Left colon (tissue), 2 donors: ENCODE results near the gene TMCC2. TPM values are rescaled to one million over a fixed set of nuclear protein-coding genes. Genes with fewer than 3 reads are reported as not detected.
"Not testable (repeated sequence)": the region's sequence is repeated elsewhere in the genome, so short reads cannot be mapped to it uniquely, and the experiment has no call there.

Experiments used
- ATAC-seq: fragments of 200-7000 bp; cut with Tn5 transposase; one replicate; pipeline ENCODE4 v1.9.1; 2020; ENCODE audit warnings: mild to moderate bottlenecking, moderate library complexity
- DNase-seq, 2 donors: peaks; one replicate each; pipeline ENCODE4 v3.0.0-alpha.2; 2020
- intact Hi-C, 2 donors: fragments of 100-400 bp; cut with DNase I in 1 of 2; cut with micrococcal nuclease in 1 of 2; formaldehyde crosslinking; loops; one replicate each; pipeline versions ENCODE4 v1.11.2 to v1.14.0; 2022; cut with DNase I, micrococcal nuclease
- total RNA-seq, 2 donors: library from RNA; stranded (reverse); fragmentation: NEBNext Ultra II Directional; extraction: Animal tissue kit (Norgen Biotek cat#: 25700); gene quantifications; one replicate each; pipeline ENCODE4 v1.2.1, GENCODE V29; 2021
- donor health status: DM: no; HTN: no; CAD: no.
- donor health status: DM: yes; HTN: yes; CAD: no.

Gene TMCC2
- total RNA-seq, 2 donors from 2014 or later = 0.27 to 1.2 TPM

- ATAC-seq (peak; percentile 15), DNase-seq (no peak)
- intact Hi-C loops = loop anchor here in 1 of 2 donors (5.0 kb wide), 1 partner anchor 57 kb away; no protein-coding TSS in a partner anchor
Observed at GRCh38 chr1:205270764-205271163, 43.0 kb downstream of the TMCC2 start.

DNA sequence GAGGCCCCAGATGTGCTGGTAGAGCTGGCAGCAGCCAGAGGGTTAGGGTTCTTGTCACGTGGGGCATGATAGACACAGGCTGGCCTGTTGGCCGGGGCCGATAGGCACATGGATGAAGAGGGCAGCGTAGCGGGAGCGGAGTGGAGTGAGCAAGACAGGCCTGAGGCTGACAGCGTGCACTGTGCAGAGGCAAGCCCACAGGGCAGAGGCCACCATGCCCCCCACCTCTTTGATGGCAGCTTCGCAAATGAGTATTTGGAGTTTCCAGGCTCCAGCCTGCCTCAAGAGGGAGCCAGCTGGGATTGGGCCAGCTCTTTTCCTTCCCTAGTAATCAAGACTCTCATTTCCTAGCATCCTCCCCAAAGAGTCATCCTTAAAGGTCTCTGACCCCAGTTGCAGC lies 43.5 kb downstream of the TMCC2 start:
- ATAC-seq = no peak
- intact Hi-C loops = loop anchor here in 1 of 2 donors (5.0 kb wide), 1 partner anchor 56 kb away; no protein-coding TSS in a partner anchor

GRCh38 chr1:205271745-205272144 lies 44.0 kb downstream of the TMCC2 start:
- DNase-seq = no peak
- intact Hi-C loops = loop anchor here (2.0 to 5.0 kb wide), 2 partner anchors 53 to 56 kb away; no protein-coding TSS in a partner anchor
- no peak for ATAC-seq

More for the DNA sequence above, 43.5 kb downstream of the TMCC2 start:
- DNase-seq = no peak

GRCh38 chr1:205272536-205272935 lies 44.8 kb downstream of the TMCC2 start:
- DNase-seq (no peak), ATAC-seq (no peak)
- intact Hi-C loops = loop anchor here (2.0 to 5.0 kb wide), 2 partner anchors 52 to 55 kb away; no protein-coding TSS in a partner anchor

DNA sequence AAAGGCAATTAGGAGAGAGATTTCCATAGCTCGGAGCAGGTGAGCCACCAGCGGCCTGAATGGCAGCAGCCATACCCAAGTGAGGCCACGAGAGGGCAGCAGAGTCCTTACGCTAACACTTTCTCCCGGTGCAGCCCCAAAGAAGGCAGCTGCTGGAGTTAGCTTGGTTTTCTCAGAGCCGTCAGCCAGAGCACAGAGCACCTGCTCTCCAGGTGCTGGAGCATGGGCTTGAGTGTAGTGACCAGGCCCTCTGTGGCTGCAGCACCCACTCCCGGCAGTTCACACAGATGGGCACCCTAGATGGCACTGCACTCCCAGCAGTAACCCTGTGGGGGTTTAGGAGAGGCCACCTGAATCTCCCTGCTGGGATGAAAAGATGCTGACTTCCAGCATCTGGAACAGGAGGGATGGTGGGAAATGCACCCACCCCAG lies 45.8 kb downstream of the TMCC2 start:
- DNase-seq (peak; percentile 81 to 93), ATAC-seq (peak; percentile 69)
- intact Hi-C loops = loop anchor here (2.0 to 5.0 kb wide), 2 partner anchors 51 to 54 kb away; no protein-coding TSS in a partner anchor

- no peak for DNase-seq
- peak; percentile 52 for ATAC-seq
- intact Hi-C loops = loop anchor here in 1 of 2 donors (5.0 kb wide), 1 partner anchor 53 kb away; no protein-coding TSS in a partner anchor
Observed at GRCh38 chr1:205274041-205274691, 46.4 kb downstream of the TMCC2 start.

GRCh38 chr1:205275133-205275532 lies 47.4 kb downstream of the TMCC2 start:
- DNase-seq = peak; percentile 72 to 81
- ATAC-seq = peak; percentile 77
- intact Hi-C loops = no loop called here

DNA sequence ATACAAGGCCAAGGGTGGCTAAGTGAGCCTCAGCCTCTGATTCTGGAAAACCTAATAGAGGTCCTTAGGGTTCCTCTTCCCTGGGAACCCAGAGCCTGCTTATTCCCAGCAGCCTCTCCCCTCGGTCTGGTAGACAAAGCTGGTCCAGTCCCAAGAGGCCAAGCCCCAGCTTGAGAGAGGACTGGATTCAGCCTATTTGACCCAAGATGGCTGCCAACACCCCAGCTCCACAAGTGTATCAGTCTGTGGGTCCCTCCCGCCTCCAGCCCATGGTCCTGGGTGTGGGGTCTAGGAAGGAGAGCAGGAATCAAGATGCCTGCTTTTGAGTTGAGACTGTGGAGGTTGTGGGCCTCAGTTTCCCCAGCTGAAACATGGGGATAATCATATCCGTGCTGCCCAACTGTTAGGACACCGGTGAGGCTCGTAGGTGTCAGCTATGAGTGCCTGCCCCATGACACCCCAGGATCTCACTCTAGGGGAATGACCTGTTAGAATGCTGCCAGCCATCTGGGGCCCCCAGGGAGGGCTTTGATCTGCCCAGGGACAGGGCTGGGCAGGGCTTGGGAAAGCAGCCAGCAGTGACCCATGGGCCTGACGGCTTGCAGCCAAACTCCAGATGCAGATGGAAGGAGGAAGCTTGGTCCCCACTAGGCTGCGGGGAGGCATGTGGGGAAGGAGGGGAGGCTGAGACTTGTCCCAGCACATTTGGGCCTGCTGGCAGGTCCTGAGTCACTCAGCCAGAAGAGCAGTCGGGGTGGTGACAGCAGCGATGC lies 48.4 kb downstream of the TMCC2 start:
- DNase-seq (no peak), ATAC-seq (no peak)
- intact Hi-C loops = no loop called here

- DNase-seq = no peak
- intact Hi-C loops = no loop called here
- no peak for ATAC-seq
Observed at GRCh38 chr1:205276689-205277065, 48.9 kb downstream of the TMCC2 start.

DNA sequence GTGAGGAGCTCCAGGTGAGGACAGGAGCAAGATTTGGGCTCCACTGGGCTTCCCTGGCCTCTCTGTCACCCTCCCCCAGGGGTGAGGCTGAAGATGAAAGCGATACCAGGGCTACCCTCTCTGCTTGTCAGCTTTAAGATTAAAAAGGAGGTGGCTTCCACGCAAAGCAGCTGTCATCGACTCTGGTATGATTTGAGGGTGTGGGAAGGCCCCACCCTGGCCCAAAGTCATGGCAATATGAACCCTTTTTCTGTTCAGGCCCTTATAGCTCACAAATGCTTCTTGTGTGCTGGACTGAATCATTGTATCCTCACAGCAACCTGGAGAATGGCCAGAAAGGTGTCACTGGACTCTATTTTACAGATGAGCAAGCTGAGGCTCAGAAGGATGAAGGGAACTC lies 52.2 kb downstream of the TMCC2 start:
- DNase-seq (no peak), ATAC-seq (peak; percentile 38)
- intact Hi-C loops = no loop called here

DNA sequence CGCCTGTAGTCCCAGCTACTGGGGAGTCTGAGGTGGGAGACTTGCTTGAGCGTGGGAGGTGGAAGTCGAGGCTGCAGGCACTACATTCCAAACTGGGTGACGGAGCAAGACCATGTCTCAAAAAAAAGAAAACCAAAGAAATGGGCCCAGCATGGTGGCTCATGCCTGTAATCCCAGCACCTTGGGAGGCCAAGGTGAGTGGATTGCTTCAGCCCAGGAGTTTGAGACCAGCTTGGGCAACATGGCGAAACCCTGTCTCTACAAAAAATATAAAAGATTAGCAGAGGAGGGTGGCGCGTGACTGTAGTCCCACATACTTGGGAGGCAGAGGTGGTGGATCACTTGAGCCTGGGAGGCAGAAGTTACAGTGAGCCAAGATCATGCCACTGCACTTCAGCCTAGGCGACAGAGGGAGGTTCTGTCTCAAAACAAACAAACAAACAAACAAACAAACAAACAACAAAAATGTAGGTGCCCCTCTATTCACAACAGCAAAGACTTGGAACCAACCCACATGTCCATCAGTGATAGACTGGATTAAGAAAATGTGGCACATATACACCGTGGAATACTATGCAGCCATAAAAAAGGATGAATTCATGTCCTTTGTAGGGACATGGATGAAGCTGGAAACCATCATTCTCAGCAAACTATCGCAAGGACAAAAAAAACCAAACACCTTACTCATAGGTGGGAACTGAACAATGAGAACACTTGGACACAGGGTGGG lies 53.1 kb downstream of the TMCC2 start:
- DNase-seq, intact Hi-C loops: not testable (repeated sequence)

GRCh38 chr1:205283270-205284147 lies 55.8 kb downstream of the TMCC2 start:
- DNase-seq (no peak), ATAC-seq (no peak)
- intact Hi-C loops = no loop called here

More for the DNA sequence above, 53.1 kb downstream of the TMCC2 start:
- ATAC-seq = not testable (repeated sequence)

DNA sequence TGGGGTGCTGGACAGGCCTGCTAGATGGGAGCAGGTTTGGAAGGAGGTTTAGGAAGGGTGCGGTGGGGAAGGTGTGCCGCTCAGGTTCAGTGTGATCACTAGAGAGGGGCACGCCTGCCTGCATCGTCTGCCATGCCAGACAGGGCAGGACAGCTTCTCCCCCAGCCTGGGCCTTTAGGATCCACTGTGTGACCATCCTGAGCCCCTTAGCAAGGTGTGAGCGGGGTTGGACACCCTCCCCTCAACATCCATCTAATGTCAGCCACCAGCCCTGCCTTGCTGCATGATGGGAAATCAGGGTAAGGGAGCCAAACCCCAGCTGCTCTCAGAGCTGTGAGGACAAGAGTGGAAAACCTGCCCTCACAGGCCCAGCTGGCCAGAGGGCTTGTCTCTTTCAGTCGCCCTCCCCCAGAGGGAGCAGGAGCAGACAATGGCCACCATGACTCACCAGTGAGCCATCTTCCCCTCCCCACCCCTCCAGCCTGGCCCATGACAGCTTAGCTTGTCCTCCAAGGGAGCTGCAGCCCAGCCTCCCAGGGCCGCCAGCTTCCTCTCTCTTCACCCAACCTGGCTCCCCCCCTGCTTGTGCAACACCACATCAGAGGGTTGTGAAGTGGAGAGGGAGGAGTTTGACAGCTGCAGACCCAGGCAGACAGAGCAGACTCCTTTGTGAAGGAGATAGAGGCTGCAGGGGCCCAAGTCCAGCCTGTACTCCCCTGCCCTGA lies 56.8 kb downstream of the TMCC2 start:
- DNase-seq (peak; percentile 81 to 89), ATAC-seq (peak; percentile 74)
- intact Hi-C loops = no loop called here

DNA sequence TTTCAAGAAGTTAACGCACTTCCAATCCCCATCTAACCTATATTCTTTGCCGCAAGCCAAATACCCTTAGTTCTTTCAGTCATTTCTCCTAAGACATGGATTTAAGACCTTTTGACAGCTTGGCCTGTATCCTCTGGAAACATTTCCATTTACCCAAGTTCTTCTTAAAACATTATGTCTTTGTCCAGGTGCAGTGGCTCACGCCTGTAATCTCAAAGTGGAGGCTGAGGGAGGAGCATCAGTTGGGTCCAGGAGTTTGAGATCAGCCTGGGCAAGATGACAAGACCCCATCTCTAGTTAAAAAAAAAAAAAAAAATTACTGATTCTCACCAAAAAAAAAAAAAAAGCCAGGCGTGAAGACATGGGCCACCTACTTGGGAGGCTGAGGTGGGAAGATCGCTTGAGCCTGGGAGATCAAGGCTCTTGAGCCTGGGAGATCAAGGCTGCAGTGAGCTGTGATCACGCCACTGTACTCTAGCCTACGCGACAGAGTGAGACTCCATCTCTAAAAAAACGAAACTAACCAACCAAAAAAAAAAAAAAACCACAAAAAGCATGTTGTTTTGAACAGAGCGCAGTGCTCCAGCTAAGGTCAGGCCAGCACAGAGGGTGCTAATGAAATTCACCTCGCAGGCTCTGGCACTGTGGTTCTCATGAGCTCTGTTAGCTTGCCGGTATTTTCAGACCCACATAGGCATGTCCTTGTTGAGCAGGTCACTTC lies 57.8 kb downstream of the TMCC2 start:
- intact Hi-C loops = no loop called here
- ATAC-seq (no peak), DNase-seq (no peak)

DNA sequence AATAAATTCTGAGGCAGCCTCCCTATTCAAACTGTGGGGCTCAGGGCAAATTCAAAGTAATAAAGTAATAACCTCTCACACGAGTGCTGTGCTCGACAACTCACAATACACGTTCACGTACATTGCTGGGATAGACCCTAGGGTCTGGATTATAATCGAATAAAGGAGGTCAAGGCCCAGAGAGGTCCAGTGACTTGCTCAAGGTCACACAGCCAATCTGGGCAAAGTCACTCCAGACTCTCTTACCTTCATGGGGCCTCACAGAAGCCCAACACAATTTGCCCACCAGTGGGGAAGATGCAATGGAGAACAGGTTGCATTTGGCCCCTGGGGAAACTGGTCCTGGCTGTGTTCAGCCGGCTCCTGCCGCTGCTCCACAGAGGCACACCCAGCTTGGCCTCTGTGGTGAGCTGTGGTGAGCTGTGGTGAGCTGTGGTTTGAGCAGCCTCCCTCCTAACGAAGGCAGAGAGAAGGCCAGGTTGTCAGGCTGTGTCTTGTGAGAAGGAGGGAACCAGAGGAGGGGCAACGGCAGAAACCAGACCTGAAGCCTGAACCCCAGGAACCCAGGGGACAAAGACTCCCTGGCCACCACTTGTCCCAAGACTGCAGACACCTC lies 58.7 kb downstream of the TMCC2 start:
- ATAC-seq (no peak), DNase-seq (no peak)
- intact Hi-C loops = no loop called here

- ATAC-seq (no peak), DNase-seq (no peak)
- intact Hi-C loops = no loop called here
Observed at GRCh38 chr1:205287076-205287475, 59.3 kb downstream of the TMCC2 start.
